ENCODE measurements around the gene KCNS3.

The KCNS3 gene

DNA sequence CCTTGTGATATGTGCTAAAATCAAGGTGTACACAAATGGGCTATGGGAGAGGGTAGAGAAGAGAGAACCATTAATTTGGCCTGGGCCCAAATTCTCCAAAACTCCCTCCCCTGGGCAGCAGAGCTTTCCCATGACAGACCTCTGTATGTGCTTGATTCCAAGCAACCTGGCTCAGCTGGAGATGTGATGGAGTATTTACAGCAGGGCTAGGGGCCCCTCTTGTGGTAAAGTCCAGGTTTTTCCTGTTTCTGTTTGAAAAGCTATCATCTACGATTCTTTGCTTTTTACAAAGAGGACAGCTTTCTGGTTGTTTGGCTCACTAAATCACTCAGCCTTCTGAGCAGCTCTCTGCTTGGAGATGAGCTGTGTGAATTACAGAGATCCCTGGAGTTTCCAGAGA lies 40.3 kb downstream of the KCNS3 start:
- CTCF ChIA-PET: no interaction called here
- POLR2A ChIA-PET: no interaction called here
- TF ChIP-seq SUZ12 (IDR thresholded peaks at IDR 0.05) (no peak), FOXK2 (IDR thresholded peaks at IDR 0.05) (no peak), CTBP1 (IDR thresholded peaks at IDR 0.05; ENCODE audit: borderline replicate concordance) (no peak), ELF4 (IDR thresholded peaks at IDR 0.05) (no peak), HDGF (IDR thresholded peaks at IDR 0.05; ENCODE audit: borderline replicate concordance) (no peak), SP1 (IDR thresholded peaks at IDR 0.05) (no peak), TARDBP (IDR thresholded peaks at IDR 0.05) (no peak), ZNF384 (IDR thresholded peaks at IDR 0.05) (no peak), FOXM1 (IDR thresholded peaks at IDR 0.05; ENCODE audit: borderline replicate concordance) (no peak), NFRKB (IDR thresholded peaks at IDR 0.05) (no peak), BHLHE40 (IDR thresholded peaks at IDR 0.05; ENCODE audit: borderline replicate concordance) (no peak), L3MBTL2 (conservative IDR thresholded peaks at IDR 0.05) (no peak), ARNT (IDR thresholded peaks at IDR 0.05) (no peak), FOXA1 (IDR thresholded peaks at IDR 0.05) (no peak), LEF1 (IDR thresholded peaks at IDR 0.05; ENCODE audit: borderline replicate concordance) (no peak)
- TF ChIP-seq, protein P1, sequence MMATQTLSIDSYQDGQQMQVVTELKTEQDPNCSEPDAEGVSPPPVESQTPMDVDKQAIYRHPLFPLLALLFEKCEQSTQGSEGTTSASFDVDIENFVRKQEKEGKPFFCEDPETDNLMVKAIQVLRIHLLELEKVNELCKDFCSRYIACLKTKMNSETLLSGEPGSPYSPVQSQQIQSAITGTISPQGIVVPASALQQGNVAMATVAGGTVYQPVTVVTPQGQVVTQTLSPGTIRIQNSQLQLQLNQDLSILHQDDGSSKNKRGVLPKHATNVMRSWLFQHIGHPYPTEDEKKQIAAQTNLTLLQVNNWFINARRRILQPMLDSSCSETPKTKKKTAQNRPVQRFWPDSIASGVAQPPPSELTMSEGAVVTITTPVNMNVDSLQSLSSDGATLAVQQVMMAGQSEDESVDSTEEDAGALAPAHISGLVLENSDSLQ (IDR thresholded peaks at IDR 0.05): no peak
- no peak for DNase-seq (ENCODE audit: extremely low spot score)

DNA sequence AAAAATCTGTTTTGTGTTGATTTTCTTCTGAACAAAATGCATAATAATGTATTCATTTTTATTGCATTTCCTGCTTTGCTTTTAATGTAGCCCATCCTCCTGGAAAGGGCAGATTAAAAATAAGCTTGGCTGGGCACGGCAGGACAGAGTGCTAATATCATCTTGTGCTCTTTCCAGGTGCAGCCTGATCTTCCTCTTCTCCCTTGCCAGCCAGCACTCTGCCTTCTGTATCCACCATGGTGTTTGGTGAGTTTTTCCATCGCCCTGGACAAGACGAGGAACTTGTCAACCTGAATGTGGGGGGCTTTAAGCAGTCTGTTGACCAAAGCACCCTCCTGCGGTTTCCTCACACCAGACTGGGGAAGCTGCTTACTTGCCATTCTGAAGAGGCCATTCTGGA lies 52.3 kb downstream of the KCNS3 start:
- DNase-seq (ENCODE audit: extremely low spot score): no peak
- TF ChIP-seq, protein P1 (IDR thresholded peaks at IDR 0.05): no peak
- TF ChIP-seq HDGF (IDR thresholded peaks at IDR 0.05; ENCODE audit: borderline replicate concordance): no peak
- no peak for TF ChIP-seq FOXA1 (IDR thresholded peaks at IDR 0.05)
- TF ChIP-seq ZNF384 (IDR thresholded peaks at IDR 0.05): no peak
- no peak for TF ChIP-seq TARDBP (IDR thresholded peaks at IDR 0.05)
- TF ChIP-seq BHLHE40 (IDR thresholded peaks at IDR 0.05; ENCODE audit: borderline replicate concordance): no peak
- no peak for TF ChIP-seq FOXM1 (IDR thresholded peaks at IDR 0.05; ENCODE audit: borderline replicate concordance)
- TF ChIP-seq SUZ12 (IDR thresholded peaks at IDR 0.05): no peak
- TF ChIP-seq ELF4 (IDR thresholded peaks at IDR 0.05): no peak
- no peak for TF ChIP-seq L3MBTL2 (conservative IDR thresholded peaks at IDR 0.05)
- TF ChIP-seq NFRKB (IDR thresholded peaks at IDR 0.05): no peak
- no peak for TF ChIP-seq FOXK2 (IDR thresholded peaks at IDR 0.05)
- no peak for TF ChIP-seq ARNT (IDR thresholded peaks at IDR 0.05)
- no peak for TF ChIP-seq SP1 (IDR thresholded peaks at IDR 0.05)
- TF ChIP-seq LEF1 (IDR thresholded peaks at IDR 0.05; ENCODE audit: borderline replicate concordance): no peak
- no peak for TF ChIP-seq CTBP1 (IDR thresholded peaks at IDR 0.05; ENCODE audit: borderline replicate concordance)
- ChIA-PET POLR2A (no interaction called here), CTCF (no interaction called here)

DNA sequence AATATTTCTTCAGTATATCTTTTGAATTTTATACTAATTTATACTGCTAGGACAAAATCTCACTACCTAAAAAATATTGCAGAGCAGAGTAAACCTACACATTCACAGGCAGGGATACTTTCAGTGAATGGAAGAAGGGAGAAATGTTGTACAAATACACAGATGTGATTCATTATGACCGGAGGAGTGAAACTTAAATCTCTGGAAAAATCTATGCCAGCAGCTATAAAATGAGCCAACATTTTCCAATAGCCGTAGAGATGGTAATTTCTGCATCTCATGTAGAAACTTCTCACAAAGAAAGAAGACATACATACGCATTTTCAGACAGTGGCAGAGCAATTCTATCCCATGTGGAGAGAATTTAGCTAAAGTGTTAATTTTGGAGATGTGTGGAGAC lies 54.8 kb downstream of the KCNS3 start:
- ChIA-PET CTCF (no interaction called here), POLR2A (no interaction called here)
- TF ChIP-seq BHLHE40 (IDR thresholded peaks at IDR 0.05; ENCODE audit: borderline replicate concordance) (no peak), HDGF (IDR thresholded peaks at IDR 0.05; ENCODE audit: borderline replicate concordance) (no peak), FOXK2 (IDR thresholded peaks at IDR 0.05) (no peak), LEF1 (IDR thresholded peaks at IDR 0.05; ENCODE audit: borderline replicate concordance) (no peak), ELF4 (IDR thresholded peaks at IDR 0.05) (no peak), SUZ12 (IDR thresholded peaks at IDR 0.05) (no peak), TARDBP (IDR thresholded peaks at IDR 0.05) (no peak), ARNT (IDR thresholded peaks at IDR 0.05) (no peak)
- DNase-seq (ENCODE audit: extremely low spot score): no peak

DNA sequence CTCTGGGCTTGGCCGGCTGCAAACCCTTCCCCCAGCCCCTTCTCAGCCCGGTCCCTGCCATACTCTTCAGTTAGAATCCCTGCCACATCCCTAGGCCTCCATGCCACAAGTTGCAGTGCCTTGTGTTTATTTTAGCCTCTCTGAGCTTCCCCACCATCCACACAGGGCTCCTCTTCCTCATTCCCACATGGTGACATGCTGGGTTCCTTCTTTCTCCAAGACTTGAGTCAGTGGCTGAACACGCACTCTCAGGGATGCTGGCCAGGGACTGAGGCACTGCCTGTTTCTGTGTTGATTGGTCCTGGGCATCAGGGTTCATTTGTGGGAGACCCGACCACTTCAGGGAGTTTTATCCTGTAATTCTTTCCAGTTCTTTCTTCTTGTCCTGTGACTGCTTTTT lies 56.3 kb downstream of the KCNS3 start:
- ChIA-PET POLR2A (no interaction called here), CTCF (no interaction called here)
- DNase-seq (ENCODE audit: extremely low spot score): no peak
- TF ChIP-seq FOXA1 (IDR thresholded peaks at IDR 0.05) (no peak), ELF4 (IDR thresholded peaks at IDR 0.05) (no peak), ARNT (IDR thresholded peaks at IDR 0.05) (no peak), FOXK2 (IDR thresholded peaks at IDR 0.05) (no peak)

DNA sequence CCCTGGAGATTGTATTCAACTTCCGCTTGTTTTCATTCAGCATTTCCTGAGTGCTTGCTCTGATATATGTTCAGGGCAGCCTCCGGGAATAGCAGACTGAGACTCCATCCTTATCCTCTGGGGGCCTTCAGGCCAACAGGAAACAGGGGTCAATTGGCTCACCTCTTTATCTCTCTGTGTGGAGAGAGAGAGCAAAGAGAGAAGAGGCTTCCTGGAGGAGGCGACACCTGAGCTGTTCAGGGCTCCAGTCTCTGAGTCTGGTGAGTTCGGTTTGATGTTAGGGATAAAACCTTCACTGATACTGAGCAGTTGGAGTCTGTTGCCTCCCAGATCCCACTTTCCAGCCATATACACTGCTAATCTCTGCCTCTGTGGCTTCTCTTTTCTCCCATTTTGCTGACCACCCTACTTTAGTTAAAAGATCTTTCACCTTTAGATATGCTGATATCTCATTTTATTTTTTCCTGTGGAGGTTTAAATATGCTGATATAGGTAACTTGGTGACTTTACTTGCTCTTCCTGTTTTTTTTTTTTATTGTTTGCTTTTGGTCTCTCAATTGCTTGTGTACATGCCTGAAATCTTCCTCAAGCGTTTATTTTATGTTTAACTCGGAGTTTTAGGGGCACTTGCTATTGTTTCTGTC lies 56.9 kb downstream of the KCNS3 start:
- POLR2A ChIA-PET: no interaction called here
- CTCF ChIA-PET: no interaction called here
- TF ChIP-seq FOXM1 (IDR thresholded peaks at IDR 0.05; ENCODE audit: borderline replicate concordance) (no peak), L3MBTL2 (conservative IDR thresholded peaks at IDR 0.05) (no peak), ELF4 (IDR thresholded peaks at IDR 0.05) (no peak), CTBP1 (IDR thresholded peaks at IDR 0.05; ENCODE audit: borderline replicate concordance) (no peak), FOXK2 (IDR thresholded peaks at IDR 0.05) (no peak)
- no peak for DNase-seq (ENCODE audit: extremely low spot score)

DNA sequence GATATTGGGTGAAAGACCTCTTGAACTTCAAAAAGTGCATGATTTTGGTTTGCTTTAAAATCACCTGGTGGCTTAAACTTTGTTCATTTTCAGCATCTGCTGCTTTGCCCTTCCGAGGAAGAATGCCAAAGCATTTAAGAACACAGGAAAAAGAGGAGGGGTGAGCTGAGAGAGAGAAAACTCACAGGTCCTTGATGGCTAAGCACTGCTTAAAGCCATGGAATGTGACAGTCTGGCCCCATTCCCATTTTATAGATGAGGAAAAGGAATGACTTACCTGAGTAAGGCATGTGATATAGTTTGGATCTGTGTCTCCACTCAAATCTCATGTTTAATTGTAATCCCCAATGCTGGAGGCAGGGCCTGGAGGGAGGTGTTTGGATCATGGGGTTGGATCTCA lies 58.1 kb downstream of the KCNS3 start:
- TF ChIP-seq SP1 (IDR thresholded peaks at IDR 0.05) (no peak), ZNF384 (IDR thresholded peaks at IDR 0.05) (no peak), L3MBTL2 (conservative IDR thresholded peaks at IDR 0.05) (no peak), HDGF (IDR thresholded peaks at IDR 0.05; ENCODE audit: borderline replicate concordance) (no peak), SUZ12 (IDR thresholded peaks at IDR 0.05) (no peak), ELF4 (IDR thresholded peaks at IDR 0.05) (no peak), LEF1 (IDR thresholded peaks at IDR 0.05; ENCODE audit: borderline replicate concordance) (no peak), CTBP1 (IDR thresholded peaks at IDR 0.05; ENCODE audit: borderline replicate concordance) (no peak), NFRKB (IDR thresholded peaks at IDR 0.05) (no peak), FOXA1 (IDR thresholded peaks at IDR 0.05) (no peak), FOXK2 (IDR thresholded peaks at IDR 0.05) (no peak), FOXM1 (IDR thresholded peaks at IDR 0.05; ENCODE audit: borderline replicate concordance) (no peak), BHLHE40 (IDR thresholded peaks at IDR 0.05; ENCODE audit: borderline replicate concordance) (no peak), ARNT (IDR thresholded peaks at IDR 0.05) (no peak), TARDBP (IDR thresholded peaks at IDR 0.05) (no peak)
- TF ChIP-seq, protein P1 (IDR thresholded peaks at IDR 0.05): no peak
- no peak for DNase-seq (ENCODE audit: extremely low spot score)
- POLR2A ChIA-PET: no interaction called here
- CTCF ChIA-PET: no interaction called here

Measured in HEK293T (cell line).